Fibroblast of the aortic adventitia (primary cell): ENCODE measurements around the gene GTF3C5. TPM values are rescaled to one million over a fixed set of nuclear protein-coding genes. Genes with fewer than 3 reads are reported as not detected.

Experiments used
- DNase-seq: peaks from one replicate; pipeline ENCODE4 v3.0.0-alpha.2; 2010; ENCODE audit warnings: low read depth
- H3K4me3 ChIP-seq: 2 replicates; pipeline ENCODE4 v1.5.1; 2011; ENCODE audit warnings: low read depth, mild to moderate bottlenecking, control low read depth, low read length, moderate library complexity
- CTCF ChIP-seq: IDR thresholded peaks from 2 replicates; pipeline ENCODE4 v1.5.1; 2011; ENCODE audit warnings: mild to moderate bottlenecking, low read length, control low read depth, inconsistent platforms; ENCODE audit not compliant: insufficient read depth
- total RNA-seq: library from RNA; depleted of rRNA; stranded (reverse); fragments of >200 nt; gene quantifications from 2 replicates; pipeline ENCODE4 v1.2.3, GENCODE V29; 2012; ENCODE audit warnings: low replicate concordance

Gene GTF3C5
- total RNA-seq, result 20.8 and 33.9 TPM in 2 replicates

GRCh38 chr9:133030317-133031129 is at the start of gene GTF3C5:
GTF3C5 (plus strand) TSS chr9:133030997; CDS start chr9:133031012, 15 bp downstream.
- peak; percentile 100 for DNase-seq

GRCh38 chr9:132982458-132982857 is 48.3 kb upstream of the GTF3C5 start:
- no peak for DNase-seq

More at GRCh38 chr9:133030317-133031129, at the start of gene GTF3C5:
- no peak for TF ChIP-seq CTCF
- H3K4me3 ChIP-seq, result peak within 1 kb of the TSS; percentile 90

GRCh38 chr9:132983491-132984201 is 47.2 kb upstream of the GTF3C5 start:
- H3K4me3 ChIP-seq, result no peak overlapping the region
- no peak for TF ChIP-seq CTCF
- no peak for DNase-seq

More at GRCh38 chr9:132982458-132982857, 48.3 kb upstream of the GTF3C5 start:
- no peak overlapping the region for H3K4me3 ChIP-seq
- no peak for TF ChIP-seq CTCF

GRCh38 chr9:132984202-132985070 is 46.4 kb upstream of the GTF3C5 start:
- no peak for TF ChIP-seq CTCF
- DNase-seq, result no peak
- no peak overlapping the region for H3K4me3 ChIP-seq

GRCh38 chr9:132985071-132985350 is 45.8 kb upstream of the GTF3C5 start:
- DNase-seq, result no peak
- no peak overlapping the region for H3K4me3 ChIP-seq
- no peak for TF ChIP-seq CTCF

- no peak for TF ChIP-seq CTCF
- DNase-seq, result no peak
These were observed 45.3 kb upstream of the GTF3C5 start for GRCh38 chr9:132985489-132985888.

More at GRCh38 chr9:132985489-132985888, 45.3 kb upstream of the GTF3C5 start:
- H3K4me3 ChIP-seq, result no peak overlapping the region
